H1 (cell line): ENCODE measurements around the gene LEFTY2. TPM values are rescaled to one million over a fixed set of nuclear protein-coding genes. Genes with fewer than 3 reads are reported as not detected.
A peak's percentile ranks its signal among the peaks of the same experiment; 100 is the strongest.

Source experiments
- CTBP2 ChIP-seq: IDR thresholded peaks from 2 replicates; pipeline ENCODE4 v1.7.0; 2011; ENCODE audit warnings: borderline replicate concordance, mild to moderate bottlenecking, moderate library complexity, mixed read lengths, low read length; ENCODE audit not compliant: insufficient read depth, insufficient read length
- CTCF ChIP-seq, 3 experiments: IDR thresholded peaks; 1 replicate in 2 of 3; 2 replicates in 1 of 3; pipeline versions ENCODE4 v1.5.1 to v1.6.1; 2011; ENCODE audit warnings: low read length in 3 of 3, mild to moderate bottlenecking in 3 of 3, inconsistent platforms in 2 of 3, low read depth in 1 of 3, moderate library complexity in 1 of 3; ENCODE audit not compliant: insufficient read depth in 1 of 3; ENCODE audit errors: control extremely low read depth in 1 of 3
- HDAC2 ChIP-seq, 2 experiments: fragments of 300-600 bp in 1 of 2; sonication (generic) in 1 of 2; IDR thresholded peaks; 2 replicates each; pipeline ENCODE4 v1.6.1; 2011 to 2012; ENCODE audit warnings: low read depth in 2 of 2, low read length in 2 of 2, mild to moderate bottlenecking in 2 of 2, moderate library complexity in 2 of 2, borderline replicate concordance in 1 of 2, inconsistent platforms in 1 of 2
- JUND ChIP-seq: IDR thresholded peaks from 2 replicates; pipeline ENCODE4 v1.6.1; 2011; ENCODE audit warnings: mild to moderate bottlenecking, improper control_type of control experiment, low read length
- MAX ChIP-seq: IDR thresholded peaks from 2 replicates; pipeline ENCODE4 v1.6.1; 2012; ENCODE audit warnings: inconsistent platforms
- SAP30 ChIP-seq: fragments of 300-600 bp; sonication (generic); IDR thresholded peaks from 2 replicates; pipeline ENCODE4 v1.7.1; 2012; ENCODE audit warnings: low read length, moderate library complexity, mild to moderate bottlenecking, inconsistent platforms; ENCODE audit not compliant: insufficient read depth, insufficient replicate concordance
- polyA plus RNA-seq, 7 experiments: library from polyadenylated mRNA; depleted of rRNA in 3 of 7; stranded (reverse) in 5 of 7; unstranded in 2 of 7; fragments of >200 nt in 5 of 7; fragments of 200-250 nt in 2 of 7; gene quantifications; 1 replicate in 5 of 7; 2 replicates in 1 of 7; 4 replicates in 1 of 7; pipeline versions ENCODE4 v1.2.1 to v1.2.3, GENCODE V29; 2011 to 2013; ENCODE audit warnings: missing spikeins in 2 of 7, mixed read lengths in 2 of 7
- total RNA-seq: library from RNA; stranded (reverse); fragmentation: NEBNext Ultra II Directional; extraction: Animal tissue kit (Norgen Biotek cat#: 25700); gene quantifications from 2 replicates; pipeline ENCODE4 v1.2.1, GENCODE V29; 2021
- TF ChIP-seq, protein P1 (sequence below): IDR thresholded peaks from 2 replicates; pipeline ENCODE4 v1.6.1; 2011; ENCODE audit warnings: low read depth, mild to moderate bottlenecking, low read length; ENCODE audit not compliant: insufficient read depth

The LEFTY2 gene
- total and polyA plus RNA-seq, 2 of the 8 experiments (the other 6 are each of a cell fraction or from before 2014, with no cell fraction given) = 2.6 to 4.3 TPM

DNA sequence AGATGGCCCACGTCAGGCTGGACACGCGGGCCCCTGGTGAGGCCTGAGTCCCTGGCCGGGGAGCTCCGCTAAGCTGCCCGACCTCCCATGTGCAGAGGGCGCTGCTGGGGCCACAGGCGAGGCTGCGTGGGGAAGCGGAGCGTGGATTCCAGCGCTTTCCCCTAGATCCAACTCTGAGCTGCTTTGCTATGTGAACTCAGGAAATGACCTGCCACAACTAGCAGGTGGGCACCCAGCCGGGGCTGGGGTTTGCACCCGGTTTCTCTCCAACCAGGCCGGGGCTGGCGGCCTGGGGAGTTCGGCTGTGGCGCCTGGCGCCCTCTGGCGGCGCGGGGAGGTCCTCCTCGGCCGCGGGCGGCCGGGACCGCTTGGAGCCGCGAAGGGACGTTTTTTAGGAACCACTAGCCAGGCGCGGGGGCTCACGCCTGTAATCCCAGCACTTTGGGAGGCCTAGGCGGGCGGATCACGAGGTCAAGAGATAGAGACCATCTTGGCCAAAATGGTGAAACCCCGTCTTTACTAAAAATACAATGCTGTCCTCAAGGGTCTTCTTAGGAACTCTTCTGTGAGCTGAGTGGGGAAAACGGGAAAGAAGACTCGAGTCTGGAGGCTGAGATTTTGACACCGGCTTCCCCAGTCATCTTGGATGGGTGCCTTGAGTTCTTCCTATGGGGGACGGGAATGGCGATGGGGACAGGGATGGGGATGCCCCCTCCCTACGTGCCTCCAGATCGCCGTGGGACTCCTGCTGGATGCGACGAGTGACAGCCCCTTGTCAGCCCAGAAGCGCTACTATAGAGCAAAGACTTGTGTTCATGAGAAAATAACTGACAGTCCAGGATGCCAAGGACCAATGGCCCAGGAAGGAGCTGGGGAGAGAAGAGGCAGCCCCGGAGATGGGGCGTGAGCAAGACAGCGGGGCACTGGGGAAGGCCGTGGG is 29.6 kb downstream of the LEFTY2 start (continued):
- TF ChIP-seq CTBP2 (no peak), MAX (0 out of 2 replicates have a peak, but pooled peaks have one; percentile 44), CTCF (IDR thresholded peaks at IDR 0.05; ENCODE audit: control extremely low read depth in 1 of 3, insufficient read depth in 1 of 3, low read depth in 1 of 3, low read length in 3 of 3) (peak; percentile 75 to 97 (median 77)), HDAC2 (IDR thresholded peaks at IDR 0.05; ENCODE audit: borderline replicate concordance in 1 of 2, low read depth in 2 of 2, low read length in 2 of 2) (peak in 1 of 2 experiments; percentile 96; a peak in 2 of 4 replicates), SAP30 (no peak), JUND (no peak)
- TF ChIP-seq, protein P1, sequence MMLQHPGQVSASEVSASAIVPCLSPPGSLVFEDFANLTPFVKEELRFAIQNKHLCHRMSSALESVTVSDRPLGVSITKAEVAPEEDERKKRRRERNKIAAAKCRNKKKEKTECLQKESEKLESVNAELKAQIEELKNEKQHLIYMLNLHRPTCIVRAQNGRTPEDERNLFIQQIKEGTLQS = no peak
- TF ChIP-seq, all 59 proteins: peak for 9
